ENCODE measurements around the gene LRFN4. TPM values are rescaled to one million over a fixed set of nuclear protein-coding genes. Genes with fewer than 3 reads are reported as not detected.

LRFN4 gene
- total and polyA plus RNA-seq, 4 donors, result 0.75 to 3.4 (median 1.5) TPM; not detected in 1

- TF ChIP-seq, protein P1, sequence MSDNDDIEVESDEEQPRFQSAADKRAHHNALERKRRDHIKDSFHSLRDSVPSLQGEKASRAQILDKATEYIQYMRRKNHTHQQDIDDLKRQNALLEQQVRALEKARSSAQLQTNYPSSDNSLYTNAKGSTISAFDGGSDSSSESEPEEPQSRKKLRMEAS (IDR thresholded peaks at IDR 0.05), result peak; percentile 91
- TF ChIP-seq CTCF (IDR thresholded peaks at IDR 0.05; ENCODE audit: low read depth, low read length, missing input control) (no peak), RXRA (IDR thresholded peaks at IDR 0.05) (peak; percentile 92 to 97), FOXA1 (IDR thresholded peaks at IDR 0.05) (no peak), GABPA (IDR thresholded peaks at IDR 0.05 in 1 of 2, conservative IDR thresholded peaks at IDR 0.05 in 1 of 2) (no peak), HNF4G (IDR thresholded peaks at IDR 0.05) (peak; percentile 31)
- TF ChIP-seq, protein P2, sequence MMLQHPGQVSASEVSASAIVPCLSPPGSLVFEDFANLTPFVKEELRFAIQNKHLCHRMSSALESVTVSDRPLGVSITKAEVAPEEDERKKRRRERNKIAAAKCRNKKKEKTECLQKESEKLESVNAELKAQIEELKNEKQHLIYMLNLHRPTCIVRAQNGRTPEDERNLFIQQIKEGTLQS (IDR thresholded peaks at IDR 0.05), result no peak
These were observed 51.1 kb downstream of the LRFN4 start (continued) for GRCh38 chr11:66907751-66908630.

DNA sequence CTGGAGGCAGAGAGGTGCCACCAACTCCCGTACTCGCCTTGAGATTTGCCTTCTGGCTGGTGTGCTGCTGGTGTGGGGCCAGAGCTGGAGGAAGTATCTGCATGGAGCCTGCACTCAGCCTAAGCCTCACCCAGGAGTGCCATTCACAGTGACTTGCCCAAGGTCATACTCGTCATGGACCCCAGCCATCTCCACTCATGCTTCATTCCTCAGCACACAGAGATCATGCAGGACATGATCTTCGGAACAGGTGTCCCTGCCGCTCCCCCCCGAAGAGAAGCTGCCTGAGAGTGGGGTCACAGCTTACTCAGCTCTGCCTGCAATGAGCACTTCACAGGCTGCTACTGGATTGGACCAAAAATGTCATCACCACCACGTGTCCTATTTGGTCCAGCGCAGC lies 52.3 kb downstream of the LRFN4 start:
- no peak overlapping the region for H3K9ac ChIP-seq (ENCODE audit: low read depth in 1 of 2, low read length in 2 of 2)
- H3K36me3 ChIP-seq (ENCODE audit: control insufficient read depth in 4 of 4, insufficient read depth in 3 of 4, low read depth in 1 of 4, low read length in 3 of 4), result no peaks in the 10 kb centered on the region
- TF ChIP-seq HNF4G (IDR thresholded peaks at IDR 0.05) (no peak), JUND (IDR thresholded peaks at IDR 0.05) (no peak), FOXA1 (IDR thresholded peaks at IDR 0.05) (no peak), RAD21 (IDR thresholded peaks at IDR 0.05) (no peak), YY1 (IDR thresholded peaks at IDR 0.05) (no peak), EGR1 (IDR thresholded peaks at IDR 0.05; ENCODE audit: low read depth in 2 of 2) (no peak), TAF1 (conservative IDR thresholded peaks at IDR 0.05) (no peak), NR2F2 (IDR thresholded peaks at IDR 0.05) (no peak)
- no peaks in the 10 kb centered on the region for H3K27me3 ChIP-seq (ENCODE audit: control insufficient read depth in 4 of 4, insufficient read depth in 4 of 4, low read length in 3 of 4)
- no peak for DNase-seq (ENCODE audit: low spot score)
- H3K4me3 ChIP-seq (ENCODE audit: low read depth in 1 of 3, low read length in 3 of 3), result no peak overlapping the region
- H3K9me3 ChIP-seq (ENCODE audit: control insufficient read depth in 4 of 4, low read length in 3 of 4), result no peaks in the 10 kb centered on the region
- WGBS, result 95% methylated on average over 8 of the region's 8 CpGs
- peak overlapping the region; percentile 71 to 79 for H3K27ac ChIP-seq (ENCODE audit: low read depth in 1 of 2, low read length in 2 of 2)
- peaks cover 10 to 45% (median 18%) of the 10 kb centered on the region in 4 donors for H3K4me1 ChIP-seq (ENCODE audit: control insufficient read depth in 4 of 4, insufficient read depth in 4 of 4, low read length in 3 of 4)

- Histone ChIP-seq H3K36me3 (ENCODE audit: control insufficient read depth in 4 of 4, insufficient read depth in 3 of 4, low read depth in 1 of 4, low read length in 3 of 4) (no peaks in the 10 kb centered on the region), H3K27ac (ENCODE audit: low read depth in 1 of 2, low read length in 2 of 2) (no peak overlapping the region), H3K4me3 (ENCODE audit: low read depth in 1 of 3, low read length in 3 of 3) (no peak overlapping the region), H3K9me3 (ENCODE audit: control insufficient read depth in 4 of 4, low read length in 3 of 4) (no peaks in the 10 kb centered on the region), H3K27me3 (ENCODE audit: control insufficient read depth in 4 of 4, insufficient read depth in 4 of 4, low read length in 3 of 4) (no peaks in the 10 kb centered on the region), H3K4me1 (ENCODE audit: control insufficient read depth in 4 of 4, insufficient read depth in 4 of 4, low read length in 3 of 4) (peaks cover 10 to 40% (median 18%) of the 10 kb centered on the region in 4 donors), H3K9ac (ENCODE audit: low read depth in 1 of 2, low read length in 2 of 2) (no peak overlapping the region)
- DNase-seq (ENCODE audit: low spot score), result no peak
- 93% methylated on average over 10 of the region's 10 CpGs for WGBS
- TF ChIP-seq TAF1 (conservative IDR thresholded peaks at IDR 0.05) (no peak), YY1 (IDR thresholded peaks at IDR 0.05) (no peak), GABPA (IDR thresholded peaks at IDR 0.05 in 1 of 2, conservative IDR thresholded peaks at IDR 0.05 in 1 of 2) (no peak), NR2F2 (IDR thresholded peaks at IDR 0.05) (no peak), REST (IDR thresholded peaks at IDR 0.05) (no peak)
- TF ChIP-seq, protein P2 (IDR thresholded peaks at IDR 0.05), result no peak
- TF ChIP-seq, protein P1 (IDR thresholded peaks at IDR 0.05), result no peak
- TF ChIP-seq, protein P3, sequence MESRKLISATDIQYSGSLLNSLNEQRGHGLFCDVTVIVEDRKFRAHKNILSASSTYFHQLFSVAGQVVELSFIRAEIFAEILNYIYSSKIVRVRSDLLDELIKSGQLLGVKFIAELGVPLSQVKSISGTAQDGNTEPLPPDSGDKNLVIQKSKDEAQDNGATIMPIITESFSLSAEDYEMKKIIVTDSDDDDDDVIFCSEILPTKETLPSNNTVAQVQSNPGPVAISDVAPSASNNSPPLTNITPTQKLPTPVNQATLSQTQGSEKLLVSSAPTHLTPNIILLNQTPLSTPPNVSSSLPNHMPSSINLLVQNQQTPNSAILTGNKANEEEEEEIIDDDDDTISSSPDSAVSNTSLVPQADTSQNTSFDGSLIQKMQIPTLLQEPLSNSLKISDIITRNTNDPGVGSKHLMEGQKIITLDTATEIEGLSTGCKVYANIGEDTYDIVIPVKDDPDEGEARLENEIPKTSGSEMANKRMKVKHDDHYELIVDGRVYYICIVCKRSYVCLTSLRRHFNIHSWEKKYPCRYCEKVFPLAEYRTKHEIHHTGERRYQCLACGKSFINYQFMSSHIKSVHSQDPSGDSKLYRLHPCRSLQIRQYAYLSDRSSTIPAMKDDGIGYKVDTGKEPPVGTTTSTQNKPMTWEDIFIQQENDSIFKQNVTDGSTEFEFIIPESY (IDR thresholded peaks at IDR 0.05), result no peak
These were observed 53.2 kb downstream of the LRFN4 start for GRCh38 chr11:66910016-66910415.

Data from liver (tissue), 9 donors.